ENCODE measurements around the gene TOR4A. TPM values are rescaled to one million over a fixed set of nuclear protein-coding genes. Genes with fewer than 3 reads are reported as not detected.

The TOR4A gene
- total RNA-seq, 2 donors from 2014 or later, result 1.6 to 7.3 TPM

GRCh38 chr9:137267933-137268355 lies 9.6 kb upstream of the TOR4A start:
- 91% methylated on average over 6 of the region's 6 CpGs for WGBS
- H3K4me1 ChIP-seq (replicated peaks), result peaks cover 25% of the 10 kb centered on the region
- H3K36me3 ChIP-seq, result peaks cover 7 to 10% of the 10 kb centered on the region in 2 donors
- no peaks in the 10 kb centered on the region for H3K27me3 ChIP-seq (replicated peaks; ENCODE audit: insufficient read depth)
- DNase-seq (ENCODE audit: low spot score), result no peak
- intact Hi-C loops (cut with DNase I), result no loop called here
- TF ChIP-seq POLR2AphosphoS5 (IDR thresholded peaks at IDR 0.05), result no peak
- no peak for TF ChIP-seq POLR2A (IDR thresholded peaks at IDR 0.05)
- TF ChIP-seq CTCF (IDR thresholded peaks at IDR 0.05), result no peak
- H3K4me3 ChIP-seq, result no peak overlapping the region
- no peaks in the 10 kb centered on the region for H3K9me3 ChIP-seq
- peak overlapping the region; percentile 81 to 90 for H3K27ac ChIP-seq

- H3K27ac ChIP-seq, result peak overlapping the region; percentile 81 to 90
- no peak for DNase-seq (ENCODE audit: low spot score)
Measured at GRCh38 chr9:137268538-137269201, 8.9 kb upstream of the TOR4A start.

GRCh38 chr9:137269231-137269772 lies 8.2 kb upstream of the TOR4A start:
- peaks cover 5 to 12% of the 10 kb centered on the region in 2 donors for H3K36me3 ChIP-seq
- H3K9me3 ChIP-seq, result no peaks in the 10 kb centered on the region
- peaks cover 27% of the 10 kb centered on the region for H3K4me1 ChIP-seq (replicated peaks)
- H3K4me3 ChIP-seq, result peak overlapping the region in 1 of 2 donors; percentile 20
- intact Hi-C loops (cut with DNase I), result no loop called here
- H3K27me3 ChIP-seq (replicated peaks; ENCODE audit: insufficient read depth), result no peaks in the 10 kb centered on the region
- peak; percentile 86 for DNase-seq (ENCODE audit: low spot score)
- WGBS, result 11% methylated on average over 17 of the region's 17 CpGs
- H3K27ac ChIP-seq, result peak overlapping the region; percentile 81 to 90
- TF ChIP-seq POLR2AphosphoS5 (IDR thresholded peaks at IDR 0.05) (peak; percentile 96), POLR2A (IDR thresholded peaks at IDR 0.05) (no peak)

More at GRCh38 chr9:137268538-137269201, 8.9 kb upstream of the TOR4A start:
- WGBS, result 65% methylated on average over 19 of the region's 19 CpGs
- intact Hi-C loops (cut with DNase I), result no loop called here
- TF ChIP-seq POLR2A (IDR thresholded peaks at IDR 0.05) (no peak), POLR2AphosphoS5 (IDR thresholded peaks at IDR 0.05) (no peak)
- Histone ChIP-seq H3K4me1 (replicated peaks) (peaks cover 25% of the 10 kb centered on the region), H3K4me3 (peak overlapping the region in 1 of 2 donors; percentile 20), H3K9me3 (no peaks in the 10 kb centered on the region), H3K36me3 (peaks cover 7 to 12% of the 10 kb centered on the region in 2 donors), H3K27me3 (replicated peaks; ENCODE audit: insufficient read depth) (no peaks in the 10 kb centered on the region)

GRCh38 chr9:137270929-137271695 lies 6.4 kb upstream of the TOR4A start:
- Histone ChIP-seq H3K9me3 (no peaks in the 10 kb centered on the region), H3K27me3 (replicated peaks; ENCODE audit: insufficient read depth) (no peaks in the 10 kb centered on the region), H3K27ac (peak overlapping the region; percentile 48 to 90), H3K36me3 (peaks cover under 1 to 12% of the 10 kb centered on the region in 2 donors), H3K4me1 (replicated peaks) (peaks cover 31% of the 10 kb centered on the region), H3K4me3 (no peak overlapping the region)
- 67% methylated on average over 25 of the region's 32 CpGs for WGBS
- intact Hi-C loops (cut with DNase I), result no loop called here
- DNase-seq (ENCODE audit: low spot score), result no peak
- TF ChIP-seq CTCF (IDR thresholded peaks at IDR 0.05) (no peak), POLR2AphosphoS5 (IDR thresholded peaks at IDR 0.05) (peak; percentile 40)

GRCh38 chr9:137271696-137272076 lies 5.8 kb upstream of the TOR4A start:
- TF ChIP-seq POLR2AphosphoS5 (IDR thresholded peaks at IDR 0.05) (no peak), POLR2A (IDR thresholded peaks at IDR 0.05) (no peak), CTCF (IDR thresholded peaks at IDR 0.05) (no peak)
- H3K27ac ChIP-seq, result peak overlapping the region; percentile 48 to 90
- H3K9me3 ChIP-seq, result no peaks in the 10 kb centered on the region
- intact Hi-C loops (cut with DNase I), result no loop called here
- DNase-seq (ENCODE audit: low spot score), result no peak
- WGBS, result 22% methylated on average over 3 of the region's 3 CpGs
- H3K4me1 ChIP-seq (replicated peaks), result peaks cover 31% of the 10 kb centered on the region
- no peaks in the 10 kb centered on the region for H3K27me3 ChIP-seq (replicated peaks; ENCODE audit: insufficient read depth)
- no peak overlapping the region for H3K4me3 ChIP-seq
- H3K36me3 ChIP-seq, result peaks cover 0 to 12% of the 10 kb centered on the region in 2 donors

All from prostate gland (tissue), 2 donors.